ENCODE results near the gene SPEM3. TPM values are rescaled to one million over a fixed set of nuclear protein-coding genes. Genes with fewer than 3 reads are reported as not detected.

SPEM3 gene
- total and polyA plus RNA-seq, 10 of the 15 experiments (the other 5 are each of a cell fraction or from before 2014, with no cell fraction given), result not detected

DNA sequence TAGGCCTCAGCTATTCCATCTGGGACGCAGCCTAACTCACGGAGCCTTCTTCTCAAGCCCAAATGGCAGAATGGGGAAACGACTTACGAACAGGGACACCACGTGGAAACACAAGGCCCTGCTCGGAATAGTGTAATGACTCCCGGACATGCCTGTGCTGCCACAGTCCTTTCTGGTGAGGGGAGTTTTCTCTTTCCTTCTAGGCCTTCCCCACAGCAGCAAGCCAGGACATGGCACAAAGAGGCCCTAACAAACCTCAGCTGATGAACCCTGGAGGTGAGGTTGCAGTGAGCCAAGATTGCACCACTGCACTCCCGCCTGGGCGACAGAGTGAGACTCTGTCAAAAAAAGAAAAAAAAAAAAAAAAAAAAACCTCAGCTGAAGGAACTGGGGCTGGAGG, 35.4 kb downstream of the SPEM3 start:
- Histone ChIP-seq H3K79me2 (ENCODE audit: control insufficient read depth, insufficient read depth, low read length) (no peaks in the 10 kb centered on the region), H3K36me3 (ENCODE audit: control insufficient read depth in 2 of 2, insufficient read depth in 2 of 2, low read length in 1 of 2) (peaks cover 2 to 5% of the 10 kb centered on the region in 2 experiments; a peak in 3 of 4 replicates), H2AFZ (ENCODE audit: control insufficient read depth, low read depth, low read length) (no peak overlapping the region), H3K27me3 (replicated peaks in 1 of 2; ENCODE audit: control insufficient read depth in 2 of 2, insufficient read depth in 2 of 2, low read length in 1 of 2) (no peaks in the 10 kb centered on the region), H4K20me1 (ENCODE audit: control insufficient read depth, insufficient read depth) (no peaks in the 10 kb centered on the region), H3K9ac (ENCODE audit: control insufficient read depth, insufficient read depth, low read length) (no peak overlapping the region), H3K9me3 (replicated peaks; ENCODE audit: control insufficient read depth, insufficient read depth, low read length) (no peaks in the 10 kb centered on the region), H3K27ac (ENCODE audit: control insufficient read depth, insufficient read depth) (no peak overlapping the region), H3K4me2 (ENCODE audit: control insufficient read depth, insufficient read depth) (no peak overlapping the region), H3K4me1 (ENCODE audit: control insufficient read depth, insufficient read depth, low read length) (no peaks in the 10 kb centered on the region; the same call in 1 of the 2 replicates), H3K4me3 (no peak overlapping the region)
- 95% methylated on average over 9 of the region's 9 CpGs for WGBS (ENCODE audit: insufficient coverage, insufficient replicate concordance, low lambda C conversion rate, missing lambda C conversion rate)
- in situ Hi-C loops (cut with MboI), result no loop called here
- ATAC-seq, result no peak
- POLR2A ChIA-PET, result interaction anchor here (0.6 to 0.9 kb wide), 4 partner anchors 21 to 323 kb away, joined by 3 to 7 read pairs (median 6); no protein-coding TSS in a partner anchor
- SMC1A ChIA-PET (ENCODE audit: uncharacterized antibody, unreplicated experiment), result interaction anchor here (1.2 kb wide), 1 partner anchor 9 kb away, joined by 3 read pairs; no protein-coding TSS in a partner anchor
- RAD21 ChIA-PET (ENCODE audit: unreplicated experiment), result no interaction called here
- intact Hi-C loops (cut with micrococcal nuclease; ENCODE audit: unreplicated experiment), result no loop called here
- BruUV-seq (replicated peaks), result no TSS peak
- CTCF ChIA-PET, result no interaction called here
- DNase-seq (ENCODE audit: low read depth, low spot score), result no peak
- no peak for FAIRE-seq
- TF ChIP-seq POLR2AphosphoS2 (IDR thresholded peaks at IDR 0.05; ENCODE audit: low read depth, low read length) (no peak), FOXM1 (IDR thresholded peaks at IDR 0.05; ENCODE audit: low read depth, low read length) (no peak), MEF2A (IDR thresholded peaks at IDR 0.05; ENCODE audit: insufficient read depth, low read depth, low read length) (no peak), FOS (IDR thresholded peaks at IDR 0.05; ENCODE audit: borderline replicate concordance, extremely low read depth, insufficient read length) (no peak), BCL11A (IDR thresholded peaks at IDR 0.05; ENCODE audit: low read depth, low read length) (no peak), CBX3 (IDR thresholded peaks at IDR 0.05; ENCODE audit: borderline replicate concordance, low read depth) (no peak), CBFB (IDR thresholded peaks at IDR 0.05; ENCODE audit: low read depth) (no peak), SMAD5 (IDR thresholded peaks at IDR 0.05; ENCODE audit: low read depth) (no peak)

Measured in GM12878 (cell line).